SHP77 (cell line): ENCODE measurements around the gene HIVEP2.

ENCODE experiments used
- DNase-seq, 2 experiments: peaks; one replicate each; lab custom pipeline; 2025; lab: John Stamatoyannopoulos, UW

The HIVEP2 gene

DNA sequence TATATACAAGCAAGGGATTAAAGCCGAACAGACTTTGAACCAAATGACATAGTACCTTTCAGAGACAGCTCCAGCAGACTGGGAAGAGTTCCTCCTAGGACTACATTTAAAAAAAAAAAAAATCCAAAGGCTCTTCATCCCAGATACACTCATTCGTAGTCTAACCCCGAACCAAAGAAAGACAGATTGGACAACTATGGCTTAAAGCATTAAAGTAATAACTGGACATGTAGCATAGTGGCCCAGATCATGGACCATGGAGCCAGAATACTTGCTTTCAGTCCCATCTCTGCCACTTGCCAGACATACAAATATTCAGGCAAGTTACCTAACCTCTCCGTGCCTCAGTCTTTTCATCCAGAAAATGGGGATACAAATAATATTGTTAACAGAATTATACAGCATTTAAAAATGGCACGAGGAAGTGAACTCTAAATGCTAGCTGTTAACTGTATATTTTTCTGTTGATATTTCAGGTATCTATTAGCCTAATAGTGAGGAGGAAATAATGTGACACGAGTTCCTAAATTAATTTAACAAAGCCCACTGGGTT is 123.7 kb downstream of the HIVEP2 start:
- DNase-seq: no peak

DNA sequence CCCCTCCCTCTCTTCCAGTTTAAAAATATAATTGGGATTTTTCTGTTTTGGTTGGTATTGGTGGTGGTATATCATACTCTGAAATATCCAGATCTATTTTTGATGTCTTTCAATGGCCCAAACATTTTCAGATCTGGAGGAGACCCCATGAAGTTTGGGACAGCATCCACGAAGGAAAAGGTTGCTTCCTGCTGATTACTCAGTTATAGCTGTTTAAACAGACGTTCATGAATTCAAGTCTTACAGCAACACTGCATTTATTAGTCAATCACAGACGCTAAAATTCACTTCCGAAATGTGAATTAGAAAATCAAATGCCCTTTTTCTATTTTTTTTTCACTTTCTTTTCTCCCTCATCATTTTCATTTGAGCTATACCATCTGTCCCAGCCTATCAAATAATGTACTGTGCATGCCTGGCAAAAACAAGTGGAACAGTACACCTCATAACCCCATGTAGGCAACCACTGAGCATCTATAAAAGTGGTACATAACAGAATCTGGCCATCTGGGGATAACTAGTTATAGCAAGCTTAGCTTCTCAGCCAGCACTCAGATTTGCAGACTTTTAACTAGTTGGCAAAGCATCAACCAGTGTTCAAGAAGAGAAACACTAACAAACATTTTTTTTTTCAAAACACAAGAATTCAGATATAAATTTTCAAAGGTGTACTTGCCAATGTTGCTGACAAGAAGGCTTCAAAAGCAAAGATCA is 124.5 kb downstream of the HIVEP2 start:
- DNase-seq: no peak

DNA sequence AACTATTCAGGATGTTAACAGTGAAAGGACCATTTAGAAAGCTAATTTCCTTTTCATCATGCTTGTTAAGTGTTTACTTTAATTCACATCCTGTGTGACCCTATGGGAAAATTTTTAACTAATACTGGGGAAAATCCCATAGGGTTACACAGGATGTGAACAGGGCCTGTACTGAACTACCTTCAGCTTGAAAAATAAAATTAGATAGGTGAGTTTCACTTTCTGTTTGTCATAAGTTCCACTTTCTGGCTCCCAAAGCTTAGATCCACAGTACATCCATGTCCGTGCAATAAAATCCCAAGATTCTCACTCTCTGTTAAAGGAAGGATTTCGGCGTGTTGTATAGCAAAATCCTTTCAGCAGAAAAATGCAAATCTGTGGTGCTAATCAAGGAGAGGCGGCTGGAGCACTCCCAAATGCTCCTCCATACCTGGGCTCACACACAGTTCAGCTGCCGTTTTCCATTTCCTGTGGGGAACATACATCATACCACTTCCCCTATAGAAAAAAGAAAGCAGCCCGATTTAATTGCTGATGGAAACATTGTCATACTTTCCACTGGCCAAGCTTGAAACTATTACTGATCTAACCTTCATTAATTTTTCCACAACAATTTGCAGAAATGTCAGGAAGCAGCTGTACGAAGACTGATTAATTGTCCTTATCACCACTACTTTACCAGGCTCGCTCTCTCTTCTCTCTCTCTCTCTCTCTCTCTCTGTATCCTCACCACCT is 125.2 kb downstream of the HIVEP2 start:
- DNase-seq: peak; percentile 28 to 43

DNA sequence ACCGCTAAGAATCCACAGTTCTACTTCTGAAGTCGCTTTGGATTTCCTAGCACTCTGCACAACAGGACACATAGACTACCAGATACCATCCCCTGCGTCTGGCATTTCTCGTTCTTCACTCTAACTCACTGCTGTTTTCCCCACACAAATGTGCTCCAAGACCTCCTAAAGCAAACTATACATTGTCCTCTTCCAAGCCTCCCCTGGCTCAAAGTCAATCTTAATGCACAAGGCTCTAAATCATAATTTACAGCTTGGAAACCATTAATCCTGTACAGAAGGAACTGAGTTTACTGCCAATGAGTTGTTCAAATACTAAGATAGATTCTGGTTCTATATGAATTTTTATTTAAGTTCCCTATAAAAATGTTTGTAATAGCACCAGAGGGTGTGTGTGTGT is 128.5 kb downstream of the HIVEP2 start:
- no peak for DNase-seq

DNA sequence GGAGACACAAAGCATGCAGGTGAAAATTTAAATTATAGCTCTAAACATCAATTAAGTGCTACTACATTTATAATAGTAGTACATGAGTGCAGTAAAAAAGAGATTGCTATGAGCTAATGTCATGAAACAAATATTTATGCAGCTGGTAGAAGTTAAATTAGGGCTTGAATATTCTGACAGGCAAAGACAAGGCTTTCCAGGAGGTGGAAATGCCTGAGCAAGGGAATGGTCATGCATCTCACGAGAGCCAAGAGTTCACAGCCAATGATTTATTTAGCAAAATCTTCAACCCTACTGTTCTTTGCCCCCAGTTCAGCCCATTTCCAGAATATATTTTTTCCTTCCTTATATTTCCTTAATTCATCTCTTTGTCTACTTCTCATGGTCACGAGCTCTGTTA is 128.9 kb downstream of the HIVEP2 start:
- no peak for DNase-seq

DNA sequence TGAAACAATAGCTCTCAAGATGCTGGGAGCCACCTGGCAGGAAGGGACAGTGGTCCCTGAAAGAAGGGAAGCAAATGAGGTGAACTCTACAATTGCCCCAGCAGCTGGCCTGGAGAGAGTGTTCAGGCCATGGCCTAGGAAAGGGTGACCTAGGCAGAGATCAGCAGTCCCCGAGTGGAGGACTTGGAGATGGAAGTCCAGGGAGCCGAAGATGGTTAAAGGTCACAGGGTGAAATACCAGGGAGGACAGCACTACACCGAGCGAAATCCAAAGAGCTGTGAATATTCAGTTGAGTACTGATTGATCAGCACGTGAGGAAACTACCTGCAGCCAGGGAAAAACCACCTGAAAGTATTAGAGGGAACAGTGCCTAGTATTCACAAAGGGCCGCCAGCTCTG is 133.1 kb downstream of the HIVEP2 start:
- DNase-seq: no peak

DNA sequence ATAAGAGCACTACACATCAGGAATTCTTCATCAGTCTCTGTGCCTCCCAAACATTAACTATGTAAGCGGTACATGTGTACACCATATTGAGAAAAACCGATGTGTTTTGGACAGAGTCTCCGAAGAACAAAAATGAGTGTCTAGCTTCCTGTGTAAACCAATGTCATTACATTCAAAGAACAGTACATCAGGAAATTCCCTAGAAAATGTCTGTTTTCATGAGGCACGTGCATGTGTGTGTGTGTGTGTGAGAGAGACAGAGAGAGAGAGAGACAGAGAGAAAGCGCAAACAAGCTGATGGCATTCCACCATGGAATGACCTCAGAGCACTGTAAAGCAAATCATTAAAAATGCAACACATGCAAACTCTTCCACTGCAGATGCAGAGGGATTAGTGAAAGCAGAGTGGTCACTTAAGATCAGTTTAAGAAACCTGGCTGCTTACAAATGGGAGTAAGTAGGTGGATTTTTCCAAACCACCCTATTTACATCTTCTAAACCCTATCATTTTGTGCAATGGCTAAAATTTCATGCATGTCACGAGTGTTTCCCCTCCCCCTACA is 133.9 kb downstream of the HIVEP2 start:
- DNase-seq: no peak

DNA sequence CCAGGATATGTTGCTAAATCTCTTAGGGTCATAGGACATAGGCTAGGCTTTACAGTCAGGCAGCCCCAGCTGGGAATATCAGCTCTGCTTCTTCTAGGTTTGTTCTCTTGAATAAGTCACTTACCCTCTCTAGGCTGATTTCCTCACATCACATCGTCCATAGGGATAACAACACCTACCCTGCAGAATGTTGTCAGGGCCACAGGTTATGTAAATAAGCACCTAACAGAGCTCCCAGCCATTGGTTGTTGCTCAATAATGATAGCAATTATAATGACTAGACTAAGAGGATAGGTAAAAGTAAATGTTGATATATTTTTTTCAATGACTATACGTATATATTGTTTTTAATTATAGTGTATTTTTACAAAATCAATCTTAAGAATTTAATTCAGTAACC is 135.0 kb downstream of the HIVEP2 start:
- no peak for DNase-seq

DNA sequence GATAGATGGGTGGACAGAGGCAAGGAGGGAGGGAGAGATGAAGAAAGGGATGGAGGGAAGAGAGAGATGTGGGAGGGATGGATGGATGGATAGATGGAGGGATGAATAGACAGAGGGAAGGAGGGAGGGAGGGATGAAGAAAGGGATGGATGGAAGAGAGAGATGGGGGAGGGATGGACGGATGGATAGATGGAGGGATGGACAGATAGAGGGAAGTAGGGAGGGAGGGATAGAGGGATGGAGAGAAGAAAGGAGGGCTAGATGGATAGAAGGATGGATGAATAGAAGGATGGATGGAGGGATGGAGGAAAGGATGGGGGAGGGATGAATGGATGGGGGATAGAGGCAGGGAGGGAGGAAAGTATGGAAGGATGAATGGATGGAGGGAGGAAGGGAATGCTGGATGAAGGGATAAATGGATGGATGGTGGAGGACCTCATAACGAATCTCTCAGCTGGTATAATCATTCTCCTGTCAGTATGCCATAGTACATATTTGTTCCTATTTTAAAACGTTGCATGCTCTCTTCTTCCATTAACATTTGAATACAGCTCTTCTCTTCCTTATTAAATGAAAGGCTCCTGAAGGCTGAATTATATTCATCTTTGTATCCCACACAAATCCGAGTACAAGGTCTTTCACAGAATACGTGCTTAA is 136.4 kb downstream of the HIVEP2 start:
- DNase-seq: no peak

DNA sequence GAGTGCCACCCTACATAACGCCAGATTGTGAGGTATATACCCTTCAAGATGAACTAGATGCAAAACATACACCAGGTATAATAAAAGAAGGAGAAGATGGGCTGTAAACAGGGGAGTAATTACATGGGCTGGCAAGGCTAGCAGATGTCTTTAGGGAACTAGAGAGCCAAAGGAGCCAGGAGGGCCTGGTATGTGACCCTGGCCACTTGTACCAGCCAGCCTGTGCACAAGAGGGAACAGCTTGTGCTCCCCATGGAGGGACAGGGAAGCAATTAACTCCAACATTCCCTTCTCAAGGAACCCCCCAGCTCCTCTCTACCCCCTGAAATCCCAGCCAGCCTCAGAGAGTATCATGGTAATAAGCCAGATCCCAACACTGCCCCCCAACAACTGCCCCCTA is 139.9 kb downstream of the HIVEP2 start:
- DNase-seq: no peak

DNA sequence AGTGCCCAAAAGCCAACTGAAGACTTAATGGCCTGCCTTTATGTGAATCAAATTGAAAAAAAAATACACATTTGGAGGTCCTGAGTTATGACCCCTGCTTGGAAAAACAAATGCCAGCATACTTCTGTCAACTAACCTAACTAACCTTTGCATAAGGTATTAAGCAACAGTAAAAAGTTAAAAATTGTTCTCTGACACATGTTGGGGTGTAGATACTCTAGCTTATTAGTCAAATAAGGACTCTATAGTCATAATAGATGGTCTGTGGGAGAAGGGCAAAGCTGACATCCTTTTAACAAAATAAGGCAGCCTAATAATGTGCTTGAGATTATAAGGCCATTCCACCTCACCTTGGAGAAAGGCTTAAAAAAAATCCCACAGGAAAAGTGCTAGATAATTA is 140.5 kb downstream of the HIVEP2 start:
- DNase-seq: no peak

DNA sequence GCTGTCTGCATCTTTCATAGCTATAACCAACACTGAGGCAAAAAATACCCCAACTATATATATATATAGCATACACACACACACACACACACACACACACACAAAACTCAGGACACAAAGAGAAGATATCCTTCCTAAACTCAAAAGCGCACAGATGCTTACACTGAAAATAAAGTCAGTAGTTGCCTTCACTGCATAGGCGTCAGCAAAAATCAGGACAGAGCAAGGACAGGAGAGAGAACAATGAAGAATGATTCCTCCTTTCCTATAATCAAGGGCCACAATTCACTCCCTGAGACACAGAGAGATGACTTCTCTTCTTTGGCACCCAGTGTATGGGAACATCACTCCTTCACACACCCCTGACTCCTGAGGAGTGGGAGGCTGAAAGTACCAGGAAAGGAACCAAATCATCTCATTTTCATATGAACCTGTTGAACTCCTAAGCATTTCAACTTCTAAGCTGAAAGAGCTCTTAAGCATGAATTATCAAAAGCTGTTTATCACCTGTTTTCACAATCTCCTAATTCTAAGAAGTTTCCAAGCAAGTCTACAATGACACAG is 141.4 kb downstream of the HIVEP2 start:
- no peak for DNase-seq

DNA sequence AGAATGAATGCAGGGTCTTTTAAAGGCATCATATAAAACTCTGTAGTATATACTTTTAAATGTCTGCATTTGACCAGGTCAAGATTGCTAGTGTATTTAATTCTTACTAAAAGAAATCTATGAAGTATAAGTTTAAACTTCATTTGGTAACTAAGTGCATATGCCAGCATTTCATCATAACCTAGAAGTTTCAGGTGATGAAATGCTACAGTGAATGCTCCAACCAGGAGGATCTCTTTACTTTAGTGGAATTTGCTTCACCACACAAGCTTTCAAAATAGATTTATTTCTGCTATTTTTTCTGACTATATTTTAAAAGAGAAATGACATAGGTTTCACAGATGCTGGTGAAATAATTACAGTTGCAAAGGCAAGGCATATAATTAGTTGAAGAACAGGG is 141.9 kb downstream of the HIVEP2 start:
- no peak for DNase-seq

DNA sequence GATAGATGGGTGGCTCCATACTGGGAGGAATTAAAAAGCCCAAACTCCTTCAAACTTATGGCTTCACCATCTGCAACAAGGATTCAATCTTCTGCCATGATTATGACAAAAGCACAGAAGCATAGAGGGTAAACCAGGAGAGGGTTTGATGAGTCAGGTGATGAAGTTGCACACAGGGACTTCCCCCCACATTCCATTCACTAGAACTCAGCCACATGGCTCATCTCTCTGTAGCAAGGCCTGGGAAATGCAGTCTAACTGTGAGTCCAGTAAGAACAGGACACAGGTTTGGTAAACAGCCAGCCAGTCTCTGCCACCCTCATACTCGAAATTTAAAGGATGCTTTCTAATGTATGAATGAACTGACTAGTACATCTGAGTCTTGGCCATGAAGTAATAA is 142.9 kb downstream of the HIVEP2 start:
- DNase-seq: no peak

DNA sequence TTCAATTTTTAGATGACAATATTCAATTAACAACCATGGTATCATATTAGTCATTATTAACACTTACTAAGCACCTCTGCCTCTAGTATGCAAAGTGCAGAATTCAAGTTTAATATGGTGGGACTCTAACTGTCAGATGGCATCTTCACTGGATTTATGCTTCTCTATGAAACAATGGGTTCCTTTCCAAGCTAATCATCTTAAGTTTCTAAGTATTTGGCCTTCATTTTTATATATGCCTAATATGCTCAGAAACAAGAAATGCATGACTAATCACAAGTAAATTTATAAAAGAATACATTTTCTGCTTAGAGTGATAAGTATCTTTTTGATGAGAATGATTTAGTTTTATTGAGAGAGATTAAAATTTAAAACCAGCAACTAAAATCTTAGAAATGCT is 144.7 kb downstream of the HIVEP2 start:
- no peak for DNase-seq

DNA sequence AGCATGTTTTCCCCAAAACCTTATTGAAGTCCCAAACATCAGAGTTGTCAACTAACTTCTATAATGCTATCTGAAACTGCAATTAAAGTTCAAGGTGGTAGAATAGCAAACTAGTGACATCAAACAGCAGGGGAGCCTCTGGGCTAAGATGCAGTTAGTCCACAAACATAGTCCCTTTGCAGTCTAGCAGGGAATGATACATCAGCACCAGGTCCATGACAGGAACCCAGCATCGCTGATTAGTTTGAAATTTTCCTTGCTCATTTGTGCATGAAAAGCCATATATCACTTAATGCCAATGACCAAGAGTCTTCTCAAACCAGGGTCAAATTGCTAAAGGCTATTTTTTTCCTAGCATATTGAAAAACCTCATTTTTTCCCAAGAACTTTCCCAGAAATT is 145.3 kb downstream of the HIVEP2 start:
- no peak for DNase-seq

DNA sequence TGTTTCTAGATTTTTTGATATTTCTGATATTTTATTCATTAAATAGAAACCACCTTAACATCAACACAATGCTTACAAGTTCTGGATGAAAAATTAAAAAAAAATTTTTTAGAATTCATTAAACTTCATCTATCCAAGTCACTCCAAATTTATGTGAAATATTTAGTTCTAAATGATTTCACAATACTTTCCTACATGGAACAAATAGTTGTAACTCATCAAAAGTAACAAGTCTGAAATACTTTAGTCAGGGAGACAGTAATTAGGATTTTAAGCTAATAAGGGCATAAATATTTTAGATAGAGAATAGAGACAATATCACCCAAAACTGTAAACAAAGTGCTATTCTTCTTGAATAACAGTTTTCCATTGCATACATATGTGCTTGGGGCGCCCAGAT is 147.8 kb downstream of the HIVEP2 start:
- DNase-seq: no peak

DNA sequence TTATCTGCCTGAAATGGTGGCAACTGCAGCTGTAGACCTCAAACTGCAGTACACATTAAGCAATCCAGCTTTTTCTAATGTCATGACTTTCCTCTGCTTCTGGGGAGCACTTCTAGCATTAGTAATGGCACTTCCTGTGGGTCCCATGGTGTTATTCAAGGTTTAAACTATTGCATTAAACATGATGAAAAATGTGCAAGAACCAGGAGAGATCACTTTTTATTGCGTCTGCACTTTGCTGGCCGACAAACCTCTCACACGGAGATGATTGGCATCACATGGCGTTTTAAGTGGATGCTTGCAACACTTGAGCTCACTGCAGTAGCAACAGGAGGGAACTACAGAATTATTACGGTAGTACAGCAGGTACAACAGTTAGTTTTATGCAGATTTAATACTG is 148.4 kb downstream of the HIVEP2 start:
- no peak for DNase-seq

DNA sequence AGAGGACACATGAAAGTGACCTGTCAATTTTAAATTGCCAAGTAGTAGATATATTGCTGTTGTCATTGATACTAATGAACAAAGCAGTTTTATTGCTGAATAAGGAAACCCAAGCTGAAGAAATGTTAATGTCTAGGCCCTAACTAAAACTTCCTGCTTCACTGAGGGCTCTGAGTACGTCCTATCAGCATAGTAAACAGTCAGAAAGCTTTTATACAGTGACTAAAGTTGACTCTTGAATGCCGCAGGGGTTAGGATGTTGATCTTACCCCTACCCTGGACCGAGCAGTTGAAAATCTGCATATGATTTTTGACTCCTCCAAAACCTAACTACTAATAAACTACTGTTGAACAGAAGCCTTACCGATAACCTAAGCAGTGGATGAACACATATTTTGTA is 149.0 kb downstream of the HIVEP2 start:
- DNase-seq: no peak

DNA sequence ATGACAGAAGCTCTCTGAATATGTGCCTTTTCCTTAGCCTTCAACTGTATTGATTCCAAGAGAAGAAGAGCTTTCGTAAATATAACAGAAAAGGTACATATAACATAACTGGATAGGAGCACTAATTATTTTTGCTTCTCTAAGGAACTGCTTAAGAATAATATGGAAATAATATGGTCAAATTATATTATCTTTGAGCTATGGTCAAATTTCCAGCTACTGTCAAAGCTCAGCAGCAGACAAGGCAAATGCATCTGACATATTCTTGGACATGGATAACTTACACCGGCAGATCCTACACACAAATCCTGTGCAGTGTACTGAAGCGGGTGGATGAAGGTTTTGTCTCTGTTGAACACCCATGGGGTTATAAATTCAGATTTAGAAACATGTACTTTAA is 150.6 kb downstream of the HIVEP2 start:
- no peak for DNase-seq

DNA sequence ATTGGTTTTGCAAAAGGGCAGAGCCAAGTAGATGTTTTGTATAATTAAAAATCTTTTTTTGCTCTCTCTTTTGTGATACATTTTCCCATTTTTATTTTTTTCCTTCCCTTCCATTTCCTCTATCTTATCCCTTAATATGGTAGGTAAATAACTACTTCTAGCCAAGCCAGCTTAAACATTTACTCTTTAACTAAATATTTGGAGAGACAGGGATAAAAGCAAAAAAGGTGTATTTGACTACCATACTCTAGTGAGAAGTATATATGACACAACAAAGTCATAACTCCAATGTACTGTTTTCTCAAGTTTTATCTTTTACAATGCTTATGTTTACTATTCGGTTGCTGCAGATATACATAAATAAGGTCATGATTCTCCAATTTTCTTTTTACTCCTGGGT is 154.7 kb downstream of the HIVEP2 start:
- DNase-seq: no peak

DNA sequence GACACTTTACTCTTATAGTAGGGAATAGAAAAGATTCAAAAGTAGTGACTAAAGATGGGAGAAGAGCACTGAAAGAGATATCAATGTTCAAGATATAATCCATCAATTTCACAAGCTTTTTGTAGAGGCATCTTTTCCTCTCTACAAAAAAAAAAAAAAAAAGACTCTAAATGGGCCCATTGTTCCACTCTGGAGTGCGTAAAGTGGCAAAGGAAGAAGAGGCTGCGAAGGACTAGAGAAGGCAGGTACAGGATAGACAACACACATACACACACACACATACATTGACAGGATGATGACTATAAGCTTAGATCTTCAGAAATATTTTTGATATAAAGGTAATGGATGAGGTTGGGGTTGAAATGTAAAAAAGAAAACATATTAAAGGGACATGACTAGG is 157.6 kb downstream of the HIVEP2 start:
- no peak for DNase-seq
